HG03159 (cell line): ENCODE measurements around the gene NWD2.

Experiments used
- ATAC-seq: cut with Tn5 transposase; IDR thresholded peaks from one replicate; pipeline ENCODE4 v1.9.1; 2021; ENCODE audit warnings: mild to moderate bottlenecking, moderate library complexity; ENCODE audit not compliant: unreplicated experiment

Gene NWD2

GRCh38 chr4:37438564-37439279 is 194.2 kb downstream of the NWD2 start:
- ATAC-seq, result no peak

- ATAC-seq, result no peak
Measured at GRCh38 chr4:37439809-37440474, 195.4 kb downstream of the NWD2 start.

GRCh38 chr4:37440501-37440900 is 196.0 kb downstream of the NWD2 start:
- ATAC-seq, result no peak

- ATAC-seq, result no peak
Measured at GRCh38 chr4:37441231-37442061, 196.9 kb downstream of the NWD2 start.

GRCh38 chr4:37442062-37442323 is 197.4 kb downstream of the NWD2 start:
- ATAC-seq, result no peak

- ATAC-seq, result no peak
Measured at GRCh38 chr4:37443137-37443536, 198.6 kb downstream of the NWD2 start.

- ATAC-seq, result no peak
Measured at GRCh38 chr4:37445023-37445422, 200.5 kb downstream of the NWD2 start.

- ATAC-seq, result no peak
Measured at GRCh38 chr4:37446016-37446415, 201.5 kb downstream of the NWD2 start.

- ATAC-seq, result no peak
Measured at GRCh38 chr4:37447886-37448285, 203.3 kb downstream of the NWD2 start.

- no peak for ATAC-seq
Measured at GRCh38 chr4:37450309-37450708, 205.8 kb downstream of the NWD2 start.

GRCh38 chr4:37450911-37451310 is 206.4 kb downstream of the NWD2 start:
- ATAC-seq, result no peak

- ATAC-seq, result no peak
Measured at GRCh38 chr4:37451656-37452055, 207.1 kb downstream of the NWD2 start.

GRCh38 chr4:37452952-37453280 is 208.4 kb downstream of the NWD2 start:
- peak; percentile 63 for ATAC-seq

GRCh38 chr4:37453281-37453998 is 208.9 kb downstream of the NWD2 start:
- peak; percentile 88 for ATAC-seq

GRCh38 chr4:37453999-37454800 is 209.7 kb downstream of the NWD2 start:
- no peak for ATAC-seq

GRCh38 chr4:37455301-37456131 is 211.0 kb downstream of the NWD2 start:
- ATAC-seq, result no peak

GRCh38 chr4:37461801-37462200 is 217.3 kb downstream of the NWD2 start:
- no peak for ATAC-seq

GRCh38 chr4:37463033-37463856 is 218.7 kb downstream of the NWD2 start:
- no peak for ATAC-seq
